ENCODE results near the gene LRRC8A.
"Not testable (repeated sequence)": the region's sequence is repeated elsewhere in the genome, so short reads cannot be mapped to it uniquely, and the experiment has no call there.

LRRC8A gene

GRCh38 chr9:128947277-128947526 is 65.3 kb downstream of the LRRC8A start:
- DNase-seq (ENCODE audit: low read depth) = no peak
- H3K4me3 ChIP-seq (ENCODE audit: low read depth, low read length) = peak overlapping the region; percentile 99
- TF ChIP-seq, protein P1, sequence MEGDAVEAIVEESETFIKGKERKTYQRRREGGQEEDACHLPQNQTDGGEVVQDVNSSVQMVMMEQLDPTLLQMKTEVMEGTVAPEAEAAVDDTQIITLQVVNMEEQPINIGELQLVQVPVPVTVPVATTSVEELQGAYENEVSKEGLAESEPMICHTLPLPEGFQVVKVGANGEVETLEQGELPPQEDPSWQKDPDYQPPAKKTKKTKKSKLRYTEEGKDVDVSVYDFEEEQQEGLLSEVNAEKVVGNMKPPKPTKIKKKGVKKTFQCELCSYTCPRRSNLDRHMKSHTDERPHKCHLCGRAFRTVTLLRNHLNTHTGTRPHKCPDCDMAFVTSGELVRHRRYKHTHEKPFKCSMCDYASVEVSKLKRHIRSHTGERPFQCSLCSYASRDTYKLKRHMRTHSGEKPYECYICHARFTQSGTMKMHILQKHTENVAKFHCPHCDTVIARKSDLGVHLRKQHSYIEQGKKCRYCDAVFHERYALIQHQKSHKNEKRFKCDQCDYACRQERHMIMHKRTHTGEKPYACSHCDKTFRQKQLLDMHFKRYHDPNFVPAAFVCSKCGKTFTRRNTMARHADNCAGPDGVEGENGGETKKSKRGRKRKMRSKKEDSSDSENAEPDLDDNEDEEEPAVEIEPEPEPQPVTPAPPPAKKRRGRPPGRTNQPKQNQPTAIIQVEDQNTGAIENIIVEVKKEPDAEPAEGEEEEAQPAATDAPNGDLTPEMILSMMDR (IDR thresholded peaks at IDR 0.05; ENCODE audit: control insufficient read depth, extremely low read depth, insufficient read depth) = no peak

DNA sequence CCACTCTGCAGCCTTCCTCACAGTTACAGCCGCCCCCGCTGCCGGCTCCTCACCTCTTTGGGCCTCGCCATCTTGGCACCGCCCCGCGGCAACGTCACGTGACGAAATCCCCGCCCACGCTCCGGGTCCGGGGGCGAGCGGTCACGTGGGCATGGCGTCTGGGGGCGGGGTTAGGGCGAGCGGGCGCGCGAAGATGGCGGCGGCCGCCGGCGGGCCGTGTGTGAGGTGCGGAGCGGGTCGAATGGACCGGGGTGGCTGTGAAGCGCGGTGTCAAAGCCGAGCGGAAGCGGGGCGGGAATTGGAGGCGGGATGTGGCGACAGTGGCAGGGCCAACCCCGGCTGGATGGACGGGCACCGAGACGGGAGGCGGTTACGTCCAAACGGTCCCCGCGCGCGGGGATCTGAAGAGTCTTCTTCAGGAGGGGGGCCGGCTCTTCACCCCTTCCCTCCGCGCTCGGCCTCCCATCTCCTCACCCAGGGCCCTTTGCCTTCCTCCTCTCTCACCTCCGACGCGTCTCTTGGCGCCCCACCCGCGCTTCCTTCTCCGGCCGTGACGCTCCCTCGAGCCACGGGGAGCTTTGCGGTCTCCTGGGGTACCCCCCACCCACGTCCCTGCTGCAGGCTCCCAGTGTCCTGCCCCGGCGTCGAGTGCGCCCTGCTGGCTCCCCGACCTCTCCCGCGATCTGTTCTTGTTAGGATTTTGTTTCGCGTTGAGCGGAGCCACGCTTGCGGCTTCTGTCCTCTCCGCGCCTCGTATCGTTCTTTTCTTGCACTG is 65.8 kb downstream of the LRRC8A start, which contains the start of the genes DOLK and NUP188:
DOLK (minus strand) TSS at position 77 of the 775 bp plus-strand sequence. CDS start 300 bp downstream, outside the sequence.
NUP188 (plus strand) TSS at position 173 of the 775 bp plus-strand sequence; CDS start at position 194, 21 bp downstream.
- TF ChIP-seq, protein P1 (IDR thresholded peaks at IDR 0.05; ENCODE audit: control insufficient read depth, extremely low read depth, insufficient read depth) = no peak
- DNase-seq (ENCODE audit: low read depth) = peak; percentile 56
- H3K4me3 ChIP-seq (ENCODE audit: low read depth, low read length) = peak within 1 kb of the TSS; percentile 99

GRCh38 chr9:128961403-128961802 is 79.5 kb downstream of the LRRC8A start:
- not testable (repeated sequence) for DNase-seq (ENCODE audit: low read depth); H3K4me3 ChIP-seq (ENCODE audit: low read depth, low read length)
